MCF 10A (cell line): Measurements from ENCODE around the gene NLGN4Y. TPM values are rescaled to one million over a fixed set of nuclear protein-coding genes. Genes with fewer than 3 reads are reported as not detected.

ENCODE experiments used
- BruUV-seq: library from RNA; stranded (reverse); fragments of 400-500 nt; replicated peaks from 2 replicates; lab custom pipeline; 2021; lab: Mats Ljungman, UMichigan
- CTCF ChIA-PET: fragments of 300-600 bp; sonication (Branson Sonifier 250); formaldehyde crosslinking; extraction: SDS; loops from one replicate; lab custom pipeline; 2021; ENCODE audit warnings: antibody characterized with exemption, inconsistent platforms; lab: Yijun Ruan, JAX
- POLR2A ChIA-PET: fragments of 300-600, 350-650 bp; sonication (Branson Sonifier 250); formaldehyde crosslinking; extraction: SDS; loops from one replicate; lab custom pipeline; 2020; ENCODE audit warnings: antibody characterized with exemption, inconsistent platforms; lab: Yijun Ruan, JAX
- DNase-seq: peaks from one replicate; pipeline ENCODE4 v3.0.0-alpha.2; 2018; ENCODE audit not compliant: unreplicated experiment
- H3K27ac Mint-ChIP-seq: one replicate; pipeline ENCODE4 v1.8.0; 2022; ENCODE audit warnings: mild to moderate bottlenecking, low read depth, mixed read lengths; ENCODE audit not compliant: unreplicated experiment
- H3K27me3 Mint-ChIP-seq: one replicate; pipeline ENCODE4 v1.8.0; 2022; ENCODE audit warnings: mixed read lengths; ENCODE audit not compliant: insufficient read depth, unreplicated experiment
- H3K36me3 Mint-ChIP-seq: one replicate; pipeline ENCODE4 v1.8.0; 2022; ENCODE audit warnings: mild to moderate bottlenecking, moderate library complexity, mixed read lengths; ENCODE audit not compliant: insufficient read depth, unreplicated experiment
- H3K4me1 Mint-ChIP-seq: one replicate; pipeline ENCODE4 v1.8.0; 2022; ENCODE audit warnings: mixed read lengths; ENCODE audit not compliant: insufficient read depth, unreplicated experiment
- H3K4me3 Mint-ChIP-seq: one replicate; pipeline ENCODE4 v1.8.0; 2022; ENCODE audit warnings: mild to moderate bottlenecking, moderate library complexity, mixed read lengths; ENCODE audit not compliant: unreplicated experiment
- H3K9me3 Mint-ChIP-seq: one replicate; pipeline ENCODE4 v1.8.0; 2022; ENCODE audit warnings: mixed read lengths; ENCODE audit not compliant: unreplicated experiment
- intact Hi-C: fragments of 100-400 bp; cut with micrococcal nuclease; formaldehyde crosslinking; loops from 2 replicates; pipeline ENCODE4 v1.14.1; 2022
- total RNA-seq: library from RNA; stranded (reverse); gene quantifications from 2 replicates; pipeline ENCODE4 v1.2.3, GENCODE V29; 2022
- TF ChIP-seq, protein P1 (sequence below): fragments of 200-600 bp; IDR thresholded peaks from one replicate; pipeline ENCODE4 v1.8.0; 2022; ENCODE audit warnings: antibody characterized with exemption, mild to moderate bottlenecking; ENCODE audit not compliant: unreplicated experiment

NLGN4Y gene
- total RNA-seq, 1 experiment from 2014 or later: not detected

DNA sequence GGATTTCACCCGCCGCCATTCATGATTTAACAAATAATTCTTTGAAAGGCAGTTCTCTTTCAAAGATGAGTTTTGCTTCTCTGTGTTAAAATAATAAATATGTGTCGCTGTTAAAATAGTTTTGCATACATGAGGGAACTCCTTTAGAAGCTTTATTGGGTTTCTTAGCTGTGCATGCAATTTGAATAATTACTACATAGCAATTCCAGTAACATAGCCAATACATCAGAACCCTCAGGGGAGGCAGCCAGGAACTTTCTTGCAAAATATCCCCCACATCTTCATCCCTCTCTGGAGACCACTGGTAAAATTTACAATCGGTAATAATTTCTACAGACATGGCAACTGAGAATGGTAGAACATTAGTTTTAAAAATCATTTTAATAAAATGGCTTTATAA lies 268.8 kb downstream of the NLGN4Y start:
- Mint-ChIP-seq H3K4me1 (no peaks in the 10 kb centered on the region), H3K27me3 (no peaks in the 10 kb centered on the region), H3K4me3 (no peak overlapping the region), H3K27ac (no peak overlapping the region), H3K36me3 (no peaks in the 10 kb centered on the region), H3K9me3 (no peaks in the 10 kb centered on the region)
- TF ChIP-seq, protein P1, sequence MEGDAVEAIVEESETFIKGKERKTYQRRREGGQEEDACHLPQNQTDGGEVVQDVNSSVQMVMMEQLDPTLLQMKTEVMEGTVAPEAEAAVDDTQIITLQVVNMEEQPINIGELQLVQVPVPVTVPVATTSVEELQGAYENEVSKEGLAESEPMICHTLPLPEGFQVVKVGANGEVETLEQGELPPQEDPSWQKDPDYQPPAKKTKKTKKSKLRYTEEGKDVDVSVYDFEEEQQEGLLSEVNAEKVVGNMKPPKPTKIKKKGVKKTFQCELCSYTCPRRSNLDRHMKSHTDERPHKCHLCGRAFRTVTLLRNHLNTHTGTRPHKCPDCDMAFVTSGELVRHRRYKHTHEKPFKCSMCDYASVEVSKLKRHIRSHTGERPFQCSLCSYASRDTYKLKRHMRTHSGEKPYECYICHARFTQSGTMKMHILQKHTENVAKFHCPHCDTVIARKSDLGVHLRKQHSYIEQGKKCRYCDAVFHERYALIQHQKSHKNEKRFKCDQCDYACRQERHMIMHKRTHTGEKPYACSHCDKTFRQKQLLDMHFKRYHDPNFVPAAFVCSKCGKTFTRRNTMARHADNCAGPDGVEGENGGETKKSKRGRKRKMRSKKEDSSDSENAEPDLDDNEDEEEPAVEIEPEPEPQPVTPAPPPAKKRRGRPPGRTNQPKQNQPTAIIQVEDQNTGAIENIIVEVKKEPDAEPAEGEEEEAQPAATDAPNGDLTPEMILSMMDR: no peak
- BruUV-seq: no TSS peak
- ChIA-PET CTCF (no interaction called here), POLR2A (no interaction called here)
- no peak for DNase-seq
- intact Hi-C loops: no loop called here

DNA sequence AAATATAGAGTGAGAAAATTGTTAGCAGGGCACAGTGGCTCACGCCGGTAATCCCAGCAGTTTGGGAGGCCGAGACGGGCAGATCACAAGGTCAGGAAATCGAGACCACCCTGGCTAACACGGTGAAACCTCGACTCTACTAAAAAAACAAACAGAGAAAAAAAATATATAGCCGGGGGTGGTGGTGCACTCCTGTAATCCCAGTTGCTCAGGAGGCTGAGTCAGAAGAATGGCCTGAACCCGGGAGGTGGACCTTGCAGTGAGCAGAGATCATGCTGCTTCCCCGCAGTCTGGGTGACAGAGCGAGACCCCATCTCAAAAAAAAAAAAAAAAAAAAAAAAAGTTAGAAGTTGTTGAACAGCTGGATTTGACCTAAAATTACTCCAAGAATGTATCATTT lies 269.3 kb downstream of the NLGN4Y start:
- CTCF ChIA-PET: no interaction called here
- H3K9me3 Mint-ChIP-seq: no peaks in the 10 kb centered on the region
- H3K36me3 Mint-ChIP-seq: no peaks in the 10 kb centered on the region
- BruUV-seq: no TSS peak
- H3K27me3 Mint-ChIP-seq: no peaks in the 10 kb centered on the region
- POLR2A ChIA-PET: no interaction called here
- no peaks in the 10 kb centered on the region for H3K4me1 Mint-ChIP-seq
- TF ChIP-seq, protein P1: no peak
- no peak overlapping the region for H3K4me3 Mint-ChIP-seq
- DNase-seq: no peak
- intact Hi-C loops: no loop called here
- H3K27ac Mint-ChIP-seq: no peak overlapping the region

DNA sequence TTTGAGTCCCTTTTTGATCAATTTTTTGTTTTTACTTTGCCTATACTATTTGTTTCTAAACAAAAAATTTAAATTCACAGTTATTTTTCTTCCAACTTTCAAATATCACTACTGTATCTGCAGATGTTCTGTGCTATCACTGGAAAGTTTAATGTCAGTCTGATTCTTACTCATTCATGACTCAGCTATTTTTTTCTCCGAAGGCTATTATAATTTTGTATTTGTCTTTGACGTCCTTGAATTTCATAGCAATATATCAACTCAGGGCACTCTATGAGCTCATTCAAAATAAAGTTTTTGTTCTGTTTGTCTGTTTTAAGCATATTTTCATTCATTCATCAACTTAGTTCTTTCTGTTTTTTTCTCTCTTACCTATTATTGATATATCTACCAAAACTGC lies 273.7 kb downstream of the NLGN4Y start:
- no peaks in the 10 kb centered on the region for H3K27me3 Mint-ChIP-seq
- TF ChIP-seq, protein P1: no peak
- intact Hi-C loops: no loop called here
- ChIA-PET CTCF (no interaction called here), POLR2A (no interaction called here)
- H3K27ac Mint-ChIP-seq: no peak overlapping the region
- no peak overlapping the region for H3K4me3 Mint-ChIP-seq
- no TSS peak for BruUV-seq
- no peaks in the 10 kb centered on the region for H3K4me1 Mint-ChIP-seq
- no peaks in the 10 kb centered on the region for H3K9me3 Mint-ChIP-seq
- no peaks in the 10 kb centered on the region for H3K36me3 Mint-ChIP-seq
- no peak for DNase-seq

DNA sequence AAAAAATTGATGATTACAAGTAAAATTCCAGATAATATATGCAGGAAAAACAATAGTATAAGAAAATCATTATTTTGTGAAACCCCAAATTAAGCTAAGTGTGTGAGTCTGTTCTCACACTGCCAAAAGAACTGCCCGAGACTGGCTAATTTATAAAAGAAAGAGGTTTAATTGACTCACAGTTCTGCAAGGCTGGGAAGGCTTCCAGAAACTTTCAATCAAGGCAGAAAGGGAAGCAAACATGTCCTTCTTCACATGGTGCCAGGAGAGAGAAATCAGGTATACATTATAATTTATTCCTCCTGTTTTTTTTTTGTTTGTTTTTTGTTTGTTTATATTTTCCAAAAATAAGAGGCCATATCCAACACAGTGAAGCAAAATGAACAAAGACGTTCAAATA lies 276.8 kb downstream of the NLGN4Y start:
- no TSS peak for BruUV-seq
- no peaks in the 10 kb centered on the region for H3K27me3 Mint-ChIP-seq
- intact Hi-C loops: no loop called here
- POLR2A ChIA-PET: no interaction called here
- CTCF ChIA-PET: no interaction called here
- no peaks in the 10 kb centered on the region for H3K4me1 Mint-ChIP-seq
- TF ChIP-seq, protein P1: no peak
- no peak overlapping the region for H3K4me3 Mint-ChIP-seq
- no peak overlapping the region for H3K27ac Mint-ChIP-seq
- no peaks in the 10 kb centered on the region for H3K36me3 Mint-ChIP-seq
- DNase-seq: no peak
- H3K9me3 Mint-ChIP-seq: no peaks in the 10 kb centered on the region
